Smooth muscle cell of the brain vasculature (primary cell): ENCODE results near the gene MUCL3.
A peak's percentile ranks its signal among the peaks of the same experiment; 100 is the strongest.
"Not testable (repeated sequence)": the region's sequence is repeated elsewhere in the genome, so short reads cannot be mapped to it uniquely, and the experiment has no call there.

Source experiments
- DNase-seq: peaks from one replicate; pipeline ENCODE4 v3.0.0-alpha.2; 2012; ENCODE audit warnings: low read depth, low spot score

The MUCL3 gene

GRCh38 chr6:30912746-30913520 lies 27.8 kb upstream of the MUCL3 start:
- DNase-seq, result no peak

GRCh38 chr6:30913721-30914075 lies 27.1 kb upstream of the MUCL3 start:
- peak; percentile 28 for DNase-seq

- no peak for DNase-seq
Observed at GRCh38 chr6:30914076-30914853, 26.5 kb upstream of the MUCL3 start, which contains the start of gene VARS2. Gene VARS2, plus strand, starts transcription at chr6:30914238. Its CDS starts 599 bp downstream, at chr6:30914837.

GRCh38 chr6:30914854-30915590 lies 25.8 kb upstream of the MUCL3 start:
- DNase-seq, result no peak

GRCh38 chr6:30915591-30915946 lies 25.2 kb upstream of the MUCL3 start:
- DNase-seq, result peak; percentile 32

GRCh38 chr6:30917041-30917440 lies 23.7 kb upstream of the MUCL3 start:
- DNase-seq, result no peak

GRCh38 chr6:30917487-30917886 lies 23.3 kb upstream of the MUCL3 start:
- no peak for DNase-seq

DNA sequence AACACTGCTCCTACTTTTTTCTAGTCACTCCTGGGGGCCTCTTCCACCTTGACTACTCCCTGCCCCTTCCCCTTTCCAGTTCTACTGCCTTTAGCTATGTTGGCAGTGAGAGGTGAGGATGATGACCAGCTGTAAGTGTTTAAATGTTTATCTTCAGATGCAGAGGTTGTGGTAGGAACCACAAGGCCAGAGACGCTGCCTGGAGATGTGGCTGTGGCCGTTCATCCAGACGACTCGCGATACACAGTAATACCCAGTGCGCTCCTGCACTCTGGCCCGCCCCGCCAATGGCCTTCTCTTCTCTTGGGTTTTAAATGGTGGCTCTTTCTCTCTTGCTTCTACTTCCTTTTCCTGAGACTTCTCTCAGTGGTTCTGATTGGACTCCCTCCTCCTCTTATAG lies 22.1 kb upstream of the MUCL3 start:
- no peak for DNase-seq

DNA sequence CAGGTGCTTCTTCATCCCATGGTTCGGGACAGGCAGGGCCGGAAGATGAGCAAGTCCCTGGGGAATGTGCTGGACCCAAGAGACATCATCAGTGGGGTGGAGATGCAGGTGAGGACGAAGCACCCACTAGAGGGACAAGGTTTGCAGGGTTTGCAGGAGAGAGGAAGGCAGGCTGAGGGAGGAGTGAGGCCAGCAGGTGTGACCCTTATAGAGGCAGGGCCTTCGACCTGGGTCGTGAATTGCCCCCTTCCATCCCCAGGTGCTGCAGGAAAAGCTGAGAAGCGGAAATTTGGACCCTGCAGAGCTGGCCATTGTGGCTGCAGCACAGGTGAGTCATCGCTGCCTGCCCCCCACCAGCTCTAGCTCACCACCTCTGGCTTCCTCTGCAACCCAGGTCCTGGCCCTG lies 18.3 kb upstream of the MUCL3 start:
- DNase-seq, result no peak

GRCh38 chr6:30924040-30924627 lies 16.6 kb upstream of the MUCL3 start:
- DNase-seq, result not testable (repeated sequence)

GRCh38 chr6:30926644-30927043 lies 14.1 kb upstream of the MUCL3 start:
- DNase-seq, result no peak

GRCh38 chr6:30927080-30927479 lies 13.7 kb upstream of the MUCL3 start:
- not testable (repeated sequence) for DNase-seq

GRCh38 chr6:30928677-30929076 lies 12.1 kb upstream of the MUCL3 start:
- no peak for DNase-seq

- DNase-seq, result no peak
Observed at GRCh38 chr6:30930506-30930905, 10.3 kb upstream of the MUCL3 start.

DNA sequence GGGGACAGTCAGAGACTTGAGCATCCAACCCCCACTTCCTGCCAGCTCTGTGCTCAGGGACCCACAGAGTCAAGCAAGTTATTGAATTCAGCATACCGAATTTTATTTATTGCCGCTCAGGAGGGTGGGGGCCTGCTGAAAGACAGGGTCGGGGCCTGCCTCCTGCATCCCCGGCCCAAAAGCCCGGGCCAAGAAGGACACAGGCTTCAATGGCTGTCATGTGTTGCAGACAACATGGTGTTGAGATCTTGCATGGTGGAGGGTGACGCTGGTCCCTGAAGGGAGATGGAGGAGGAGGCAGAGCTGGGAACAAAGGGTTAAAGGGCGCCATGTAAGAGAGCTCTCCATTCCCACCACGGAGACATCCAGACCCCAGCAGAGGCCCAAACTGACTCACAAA lies 9.5 kb upstream of the MUCL3 start:
- no peak for DNase-seq

- DNase-seq, result no peak
Observed at GRCh38 chr6:30931969-30932645, 8.7 kb upstream of the MUCL3 start, which contains the start of gene SFTA2. Gene SFTA2, minus strand, starts transcription at chr6:30932170. Its CDS starts 74 bp downstream, at chr6:30932096.

- no peak for DNase-seq
Observed at GRCh38 chr6:30932665-30933365, 8.0 kb upstream of the MUCL3 start.

- DNase-seq, result no peak
Observed at GRCh38 chr6:30935018-30935417, 5.8 kb upstream of the MUCL3 start.

DNA sequence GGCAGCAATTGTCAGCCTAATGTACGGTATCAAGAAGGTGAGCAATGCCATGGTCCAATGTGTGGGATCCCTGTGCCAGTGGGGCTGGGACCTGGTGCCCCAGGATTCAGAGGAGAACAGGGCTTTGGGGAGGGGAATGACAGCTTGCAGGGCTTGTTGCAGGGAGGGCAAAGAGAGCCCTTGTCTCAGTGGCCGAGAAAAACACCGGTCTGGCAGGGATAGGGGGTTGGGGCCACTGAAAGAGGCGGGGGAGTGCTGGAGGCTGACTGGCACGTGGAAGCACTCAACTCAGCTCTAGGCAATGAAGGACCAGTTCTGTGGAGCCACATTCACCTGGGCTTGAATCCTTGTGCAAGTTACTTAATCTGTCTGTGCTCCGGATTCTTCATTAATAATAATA lies 3.5 kb upstream of the MUCL3 start:
- no peak for DNase-seq

- no peak for DNase-seq
Observed at GRCh38 chr6:30938730-30939129, 2.0 kb upstream of the MUCL3 start.

DNA sequence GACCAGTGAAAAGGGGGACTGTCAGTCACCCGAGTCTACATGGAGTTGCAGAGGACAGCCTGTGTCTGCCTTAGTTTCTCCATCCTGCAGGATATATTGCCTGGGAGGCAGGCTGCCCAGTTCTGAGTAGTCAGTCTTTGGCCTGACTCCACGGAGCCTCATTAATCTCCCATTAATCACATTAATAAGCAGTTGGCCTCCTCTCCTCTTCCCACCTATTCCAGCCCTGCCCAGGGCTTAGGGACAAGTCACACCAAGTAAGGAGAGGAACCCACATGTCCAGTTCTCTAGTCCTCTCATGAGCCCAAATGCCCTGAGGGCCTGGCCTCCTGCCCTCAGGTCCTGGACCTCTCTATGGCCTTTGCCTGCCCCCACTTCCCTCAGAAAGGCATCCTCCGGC lies 1.3 kb upstream of the MUCL3 start:
- DNase-seq, result no peak
